ENCODE results near the gene CCDC188. TPM values are rescaled to one million over a fixed set of nuclear protein-coding genes. Genes with fewer than 3 reads are reported as not detected.

Gene CCDC188
- total and polyA plus RNA-seq, 2 of the 8 experiments (the other 6 are each of a cell fraction or from before 2014, with no cell fraction given): not detected

- TF ChIP-seq CHD7 (IDR thresholded peaks at IDR 0.05; ENCODE audit: insufficient replicate concordance, low read length) (no peak), EP300 (IDR thresholded peaks at IDR 0.05; ENCODE audit: borderline replicate concordance in 1 of 2, low read depth in 2 of 2, low read length in 2 of 2) (no peak), TCF12 (IDR thresholded peaks at IDR 0.05; ENCODE audit: low read depth, low read length) (no peak), CTBP2 (IDR thresholded peaks at IDR 0.05; ENCODE audit: borderline replicate concordance, insufficient read depth, insufficient read length, low read length) (no peak), RAD21 (IDR thresholded peaks at IDR 0.05 in 1 of 2, conservative IDR thresholded peaks at IDR 0.05 in 1 of 2; ENCODE audit: low read depth in 2 of 2, low read length in 2 of 2) (no peak)
These were observed 44.5 kb downstream of the CCDC188 start (continued) for GRCh38 chr22:20106205-20106848.
